Measurements from ENCODE around the gene CD48.
"Not testable (repeated sequence)": the region's sequence is repeated elsewhere in the genome, so short reads cannot be mapped to it uniquely, and the experiment has no call there.

The CD48 gene

GRCh38 chr1:160674415-160674814 lies 37.2 kb downstream of the CD48 start:
- no peak for DNase-seq

DNA sequence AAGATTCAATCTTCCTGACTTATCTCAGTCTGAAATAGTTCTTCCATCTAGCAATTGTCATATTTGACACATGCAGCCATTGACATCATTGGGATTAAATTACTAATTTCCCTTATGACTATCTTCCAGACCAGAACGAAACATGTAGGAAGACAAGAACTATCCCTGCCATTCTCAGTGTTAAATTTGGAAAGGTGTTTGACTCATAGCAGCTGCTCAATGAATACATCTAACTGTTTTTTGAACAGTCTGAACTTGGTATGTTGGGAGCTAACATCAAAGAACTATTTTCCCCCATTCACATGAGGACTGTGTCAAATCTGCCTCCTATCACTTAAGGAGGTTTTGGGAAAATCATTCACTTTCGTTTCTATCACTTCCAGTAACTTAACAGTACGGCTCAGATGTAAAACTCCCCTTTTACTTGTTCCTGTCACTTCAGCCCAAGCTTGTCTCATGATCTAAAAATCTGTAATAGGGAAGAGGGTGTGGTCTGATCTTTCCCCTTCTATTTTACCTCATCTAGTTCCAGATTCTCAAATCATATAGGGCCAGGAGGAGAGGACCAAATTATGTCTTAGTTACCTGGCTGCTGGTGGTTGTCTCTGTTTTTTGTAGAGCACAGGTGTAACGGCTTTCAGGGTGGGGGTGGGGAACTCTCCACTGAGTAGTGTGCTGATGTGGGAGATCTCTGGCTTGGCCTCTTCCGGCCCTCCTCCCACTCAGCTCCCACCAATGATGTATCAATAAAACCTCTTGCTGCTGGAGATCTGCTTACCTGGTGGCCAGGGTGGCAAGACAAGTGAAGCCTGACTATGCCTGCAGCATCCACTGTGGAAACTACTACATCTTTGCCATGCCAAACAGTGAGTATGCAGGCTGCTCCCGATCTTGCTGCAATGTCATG lies 38.6 kb downstream of the CD48 start:
- DNase-seq: no peak

- no peak for DNase-seq
Measured at GRCh38 chr1:160671603-160672517, 39.8 kb downstream of the CD48 start.

DNA sequence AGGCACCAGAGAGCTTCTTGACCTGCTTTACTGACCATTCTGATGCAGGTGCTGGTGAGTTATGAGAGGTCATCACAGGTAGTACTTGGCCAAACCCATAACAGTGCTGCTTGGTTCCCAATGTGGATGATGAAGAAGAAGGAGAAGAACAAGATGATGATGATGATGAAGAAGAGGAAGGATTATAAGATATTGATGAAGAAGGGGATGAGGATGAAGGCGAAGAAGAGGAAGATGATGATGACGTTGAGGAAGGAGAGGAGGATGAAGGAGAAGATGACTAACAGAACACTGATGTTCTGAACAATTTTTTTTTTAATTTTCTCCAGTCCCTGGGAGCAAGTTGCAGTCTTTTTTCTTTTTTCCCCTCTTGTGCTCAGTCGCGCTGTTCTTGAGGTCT lies 40.9 kb downstream of the CD48 start:
- no peak for DNase-seq

GRCh38 chr1:160669802-160670201 lies 41.8 kb downstream of the CD48 start:
- DNase-seq: no peak

- no peak for DNase-seq
Measured at GRCh38 chr1:160669276-160669675, 42.3 kb downstream of the CD48 start.

- no peak for DNase-seq
Measured at GRCh38 chr1:160667896-160668295, 43.7 kb downstream of the CD48 start.

DNA sequence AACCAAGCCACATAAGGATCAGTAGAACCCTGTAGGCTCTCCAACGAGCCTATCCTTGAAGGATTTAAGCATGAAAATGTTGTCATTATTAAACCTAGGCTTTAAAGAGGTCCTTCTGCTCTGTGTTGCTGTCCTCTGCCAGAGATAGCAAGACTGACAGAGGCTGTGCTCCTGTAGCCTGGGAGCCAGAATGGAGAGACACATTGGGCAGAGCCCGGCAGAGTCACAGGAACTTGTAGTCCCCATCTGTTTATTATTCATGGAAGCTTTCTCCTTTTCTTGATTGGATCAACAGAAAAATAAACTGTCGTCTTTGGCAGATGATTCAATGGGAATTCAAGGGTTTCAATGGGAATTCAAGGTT lies 45.6 kb downstream of the CD48 start:
- DNase-seq: no peak

GRCh38 chr1:160665330-160666078 lies 46.1 kb downstream of the CD48 start:
- no peak for DNase-seq

DNA sequence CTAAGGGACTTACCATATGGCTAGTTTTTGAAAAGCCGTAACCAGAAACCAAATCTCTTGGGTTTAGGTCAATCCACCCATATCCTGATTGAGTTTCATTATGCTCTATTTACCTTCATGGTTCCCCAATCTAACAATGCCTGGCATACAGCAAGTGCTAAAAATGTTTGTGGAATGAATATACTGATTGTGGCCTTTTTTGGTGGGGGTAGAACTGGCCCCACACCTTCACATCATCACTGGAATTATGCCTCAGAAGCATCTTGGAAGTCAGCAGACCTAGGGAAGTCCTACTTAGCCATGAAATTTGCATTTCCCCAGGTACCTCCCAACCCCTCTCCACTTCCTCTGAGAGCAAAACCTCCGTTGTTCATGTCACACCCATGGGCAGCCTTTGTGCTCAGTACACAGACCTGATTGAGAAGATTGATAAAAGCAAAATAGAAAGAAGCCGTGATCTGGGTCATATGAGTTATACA lies 47.0 kb downstream of the CD48 start:
- DNase-seq: no peak

- DNase-seq: no peak
Measured at GRCh38 chr1:160662910-160663309, 48.7 kb downstream of the CD48 start.

DNA sequence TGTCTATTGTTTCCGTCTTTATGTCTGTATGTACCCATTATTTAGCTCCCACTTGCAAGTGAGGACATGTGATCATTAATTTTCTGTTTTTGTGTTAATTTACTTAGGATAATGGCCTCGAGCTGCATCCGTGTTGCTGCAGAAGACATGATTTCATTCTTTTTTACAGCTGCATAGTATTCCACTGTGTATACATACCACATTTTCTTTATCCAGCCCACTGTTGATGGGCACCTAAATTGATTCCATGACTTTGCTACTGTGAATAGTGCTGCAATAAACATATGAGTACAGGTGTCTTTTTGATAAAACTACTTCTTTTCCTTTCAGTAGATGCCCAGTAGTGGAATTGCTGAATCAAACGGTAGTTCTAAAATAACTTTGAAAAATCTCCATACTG lies 52.1 kb downstream of the CD48 start:
- DNase-seq: no peak

GRCh38 chr1:160658814-160659193 lies 52.8 kb downstream of the CD48 start:
- DNase-seq: no peak

DNA sequence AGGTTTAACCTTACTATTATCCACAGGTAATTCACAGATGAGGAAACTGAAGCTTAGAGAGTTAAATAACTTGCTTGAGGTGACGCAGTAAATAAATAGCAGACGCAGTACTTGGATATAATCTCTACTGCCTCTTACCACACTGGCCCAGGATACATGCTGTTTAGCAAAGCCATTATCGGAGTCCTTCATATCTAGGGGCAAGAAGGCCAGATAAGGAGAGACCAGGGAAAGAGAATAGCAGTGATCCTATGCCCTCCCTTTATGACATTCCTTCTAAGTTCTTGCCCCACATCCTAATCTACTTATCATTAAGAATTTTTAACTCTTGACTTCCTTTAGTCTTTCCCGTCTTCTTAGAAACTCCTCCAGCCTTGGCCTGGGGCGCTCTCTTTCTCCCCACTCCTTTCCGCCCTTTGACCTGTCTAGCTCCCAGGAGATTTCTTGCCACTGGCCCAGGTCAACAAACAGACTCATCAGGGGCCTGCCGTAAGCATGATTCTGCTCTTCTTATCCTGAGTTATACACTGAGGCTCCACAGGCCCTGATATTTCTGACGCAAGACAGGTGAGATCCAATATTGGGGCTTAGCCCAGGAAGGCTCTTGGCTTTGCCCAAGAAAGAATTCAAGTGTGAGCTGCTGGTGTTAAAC lies 53.3 kb downstream of the CD48 start:
- no peak for DNase-seq

DNA sequence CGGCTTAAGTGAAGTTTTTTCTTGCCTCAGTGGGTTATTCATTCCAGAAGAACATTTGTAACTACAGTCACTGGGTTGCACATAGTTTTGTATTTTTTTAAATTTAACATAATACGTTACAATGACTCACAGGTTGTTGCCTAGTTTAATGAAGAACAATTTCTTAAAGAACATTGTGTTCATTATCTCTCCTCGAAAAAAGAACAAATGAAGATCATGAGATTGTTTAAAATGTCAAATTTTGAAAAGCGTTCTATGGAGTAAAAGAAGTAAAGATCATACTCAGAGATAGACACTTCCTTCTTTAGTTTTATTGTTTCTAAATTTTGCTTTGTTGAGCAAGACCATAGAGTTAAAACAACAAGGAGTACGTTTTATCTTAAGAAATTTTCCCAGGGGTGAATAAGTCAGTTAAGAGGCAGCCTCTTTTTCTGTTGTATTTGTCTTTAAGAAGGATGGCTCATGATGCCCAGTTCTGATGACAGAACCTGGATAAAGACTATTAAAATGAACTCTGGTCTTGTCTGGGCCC lies 54.3 kb downstream of the CD48 start:
- no peak for DNase-seq

DNA sequence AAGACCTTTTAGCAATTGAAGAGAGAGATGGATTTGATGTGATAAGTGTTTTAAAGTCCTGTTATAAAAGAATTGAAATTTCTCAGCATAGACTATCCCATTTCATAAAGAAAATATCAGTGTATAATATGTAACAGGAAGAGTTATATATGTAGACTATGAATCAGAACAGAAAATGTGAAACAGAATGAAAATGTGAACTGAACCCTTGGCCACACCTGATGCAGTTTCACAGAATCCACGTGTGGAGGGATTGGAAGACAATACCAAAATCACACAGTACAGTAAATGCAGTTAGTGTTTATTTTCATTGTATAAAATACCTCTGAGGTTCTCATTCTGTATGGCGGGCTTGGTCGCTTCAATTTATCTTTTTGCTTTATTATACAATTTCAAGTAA lies 54.9 kb downstream of the CD48 start:
- no peak for DNase-seq

DNA sequence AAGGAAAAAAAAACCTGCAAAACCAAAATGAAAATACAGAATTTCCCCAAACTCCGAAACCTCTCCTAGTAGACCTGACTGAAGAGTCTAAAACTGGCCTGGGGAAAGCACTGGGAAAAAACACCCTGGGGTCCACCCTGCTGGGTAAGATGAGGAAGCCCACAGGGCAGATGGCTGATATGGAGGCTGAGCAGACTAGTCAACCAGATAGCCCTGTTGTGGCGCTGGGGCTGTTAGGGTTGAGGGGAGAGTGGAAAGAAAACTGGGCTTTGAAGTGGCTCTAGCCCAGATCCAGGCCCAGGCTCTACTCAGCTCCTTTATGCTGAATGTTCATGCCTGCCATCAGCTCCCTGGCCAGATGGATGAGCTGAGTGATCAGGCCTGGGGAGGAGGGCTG lies 58.0 kb downstream of the CD48 start:
- no peak for DNase-seq

DNA sequence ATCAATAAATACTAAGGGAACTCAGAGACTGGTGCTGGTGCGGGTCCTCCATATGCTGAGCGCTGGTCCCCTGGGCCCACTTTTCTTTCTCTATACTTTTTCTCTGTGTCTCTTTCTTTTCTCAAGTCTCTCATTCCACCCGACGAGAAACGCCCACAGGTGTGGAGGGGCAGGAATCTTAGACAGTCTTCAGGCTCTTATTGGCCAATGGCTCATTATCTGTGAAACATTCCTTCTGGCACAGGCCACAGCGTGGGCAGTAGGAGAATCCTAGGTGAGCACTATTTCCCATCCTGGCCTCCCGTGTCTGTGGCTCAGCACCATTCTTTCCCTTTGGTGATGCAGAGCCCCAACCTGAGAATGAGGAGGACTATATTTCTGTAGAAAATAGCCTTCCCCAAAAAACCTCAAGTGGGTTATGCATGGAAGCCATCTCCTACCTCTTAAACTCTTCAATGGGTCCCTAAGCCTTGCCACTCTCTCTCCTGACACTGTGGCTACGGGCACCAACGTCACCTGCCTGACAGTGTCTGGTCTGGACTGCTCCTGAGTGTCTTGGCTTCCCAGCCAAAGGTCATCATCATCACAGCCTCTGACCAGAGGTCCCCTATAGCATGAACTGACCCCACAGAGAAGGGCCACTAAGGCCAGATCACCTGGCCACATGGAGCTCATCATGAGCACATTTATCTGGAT lies 58.5 kb downstream of the CD48 start:
- no peak for DNase-seq

GRCh38 chr1:160652065-160652641 lies 59.5 kb downstream of the CD48 start:
- DNase-seq: not testable (repeated sequence)

DNA sequence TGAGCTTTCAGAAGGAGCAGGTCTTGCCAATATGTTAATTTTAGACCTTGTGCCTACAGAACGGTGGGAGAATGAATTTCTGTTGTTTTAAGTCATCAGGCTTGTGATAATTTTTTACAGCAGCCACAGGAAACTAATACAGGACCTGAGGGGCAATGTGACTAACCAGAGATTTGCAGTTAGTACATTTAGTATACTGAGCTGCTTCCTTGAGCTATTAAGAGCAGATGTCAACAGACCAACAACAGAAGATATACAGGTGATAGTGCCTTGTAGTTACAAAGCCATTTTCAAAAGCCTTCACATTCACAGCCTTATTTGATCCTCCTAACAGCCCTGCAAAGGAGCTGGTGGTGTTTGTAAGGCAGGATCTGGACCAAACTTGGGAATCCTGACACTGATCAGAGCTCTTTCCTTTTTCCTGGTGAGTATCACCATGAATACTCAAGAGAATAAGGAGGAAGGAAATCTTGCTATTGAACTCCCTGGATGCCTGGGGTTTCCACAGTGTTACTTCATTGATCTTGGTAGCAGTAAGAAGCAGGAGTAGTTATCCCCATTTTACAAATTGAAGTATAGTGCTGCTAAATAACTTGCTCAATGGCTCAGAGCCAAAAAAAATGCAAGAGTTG lies 60.1 kb downstream of the CD48 start:
- no peak for DNase-seq

GRCh38 chr1:160647329-160647720 lies 64.3 kb downstream of the CD48 start:
- no peak for DNase-seq
